CD4-positive, alpha-beta T cell treated with Interleukin-6 for 4 hours (primary cell): ENCODE data around the gene TBP.
A peak's percentile ranks its signal among the peaks of the same experiment; 100 is the strongest.
"Not testable (repeated sequence)": the region's sequence is repeated elsewhere in the genome, so short reads cannot be mapped to it uniquely, and the experiment has no call there.

ENCODE experiments used
- DNase-seq: peaks from one replicate; pipeline ENCODE4 v3.0.0-alpha.2; 2020; ENCODE audit warnings: mixed read lengths

TBP gene

DNA sequence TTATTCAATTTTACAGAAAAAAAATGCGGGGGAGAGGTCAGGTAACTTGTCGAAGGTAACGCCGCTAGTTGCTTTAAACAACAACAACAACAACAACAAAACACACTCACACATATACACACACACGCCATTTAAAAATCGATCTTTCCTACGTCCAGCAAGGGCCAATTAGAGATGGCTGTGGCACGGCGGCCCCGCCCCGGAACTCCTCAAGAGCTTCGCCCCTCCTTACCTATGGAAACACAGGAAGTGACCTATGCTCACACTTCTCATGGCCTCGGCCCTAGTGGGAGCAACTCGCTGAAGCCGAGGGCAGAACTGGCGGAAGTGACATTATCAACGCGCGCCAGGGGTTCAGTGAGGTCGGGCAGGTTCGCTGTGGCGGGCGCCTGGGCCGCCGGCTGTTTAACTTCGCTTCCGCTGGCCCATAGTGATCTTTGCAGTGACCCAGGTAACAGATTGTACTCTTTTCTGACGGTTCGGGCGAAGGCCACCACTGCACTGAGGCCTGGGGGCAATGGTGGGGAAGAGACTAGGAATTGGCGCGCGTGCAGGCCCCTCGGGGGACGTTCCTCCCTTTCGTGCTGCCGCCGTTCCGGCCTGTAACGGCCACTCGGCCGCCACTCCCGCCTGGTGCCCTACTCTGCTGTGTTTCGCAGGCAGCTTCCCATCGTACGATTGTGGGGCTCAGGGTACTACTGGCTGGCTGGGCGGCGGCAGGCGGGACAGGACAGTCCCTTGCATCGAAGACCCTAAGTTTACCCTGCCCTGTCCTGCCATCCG is at the start of gene TBP:
Gene TBP, plus strand, starts transcription at position 357 of the 783 bp plus-strand sequence. CDS start 2,661 bp downstream, outside the sequence.
- peak; percentile 96 for DNase-seq

DNA sequence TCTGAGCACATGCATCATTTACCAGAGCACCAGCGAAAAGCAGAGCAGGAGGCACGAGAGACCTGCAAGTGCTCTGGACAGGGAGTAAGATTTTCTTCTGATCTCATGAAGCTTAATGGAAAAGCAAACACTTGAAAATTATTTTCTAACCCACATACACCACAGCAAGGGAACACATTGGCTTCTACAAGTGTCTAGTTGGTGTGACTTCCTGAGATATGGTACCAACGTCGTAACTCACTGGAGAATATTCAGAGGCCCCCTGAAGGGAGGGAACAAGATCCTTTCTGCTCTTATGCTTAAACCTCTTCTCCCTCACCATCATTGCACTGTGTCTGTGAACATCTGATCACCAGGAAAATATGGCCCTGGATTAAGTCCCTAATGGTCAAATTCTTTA is 49.7 kb upstream of the TBP start:
- no peak for DNase-seq

DNA sequence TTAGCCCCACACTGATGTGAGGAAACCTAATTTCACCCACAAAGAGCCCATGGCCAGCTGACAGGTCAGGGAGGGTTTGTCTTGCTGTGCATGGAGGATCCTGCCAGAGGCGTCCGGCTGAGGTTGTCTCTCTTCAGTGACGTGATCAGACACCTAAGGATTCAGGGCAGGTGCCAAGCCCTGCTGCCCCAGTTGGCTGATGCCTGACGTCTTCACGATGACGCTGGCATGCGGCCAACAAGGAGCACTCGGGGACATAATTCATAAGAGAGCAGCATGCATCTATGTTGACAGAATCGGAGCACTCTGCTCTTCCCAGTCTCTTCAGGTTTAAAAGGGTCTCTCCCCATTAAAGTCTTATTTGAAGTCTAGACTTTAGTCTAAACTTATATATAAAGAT is 48.9 kb upstream of the TBP start:
- no peak for DNase-seq

DNA sequence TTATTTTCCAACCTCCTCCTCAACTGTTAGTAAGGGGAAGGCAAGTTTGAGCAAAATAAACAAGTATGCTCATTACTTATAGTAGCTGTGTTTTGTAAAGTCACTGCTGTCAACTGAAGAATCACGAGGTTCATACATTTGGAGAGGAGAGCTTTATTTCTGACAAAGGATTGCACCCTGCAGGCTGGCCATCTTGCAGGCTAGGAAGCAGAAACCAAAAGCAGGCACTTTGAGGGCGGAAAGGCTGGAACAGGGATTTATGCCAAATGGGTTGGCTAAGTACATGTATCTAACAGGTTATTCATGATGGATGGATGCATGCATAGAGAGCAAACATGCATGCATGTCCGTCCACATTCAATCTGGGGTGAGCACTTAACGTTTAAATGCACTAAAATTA is 47.7 kb upstream of the TBP start:
- no peak for DNase-seq

DNA sequence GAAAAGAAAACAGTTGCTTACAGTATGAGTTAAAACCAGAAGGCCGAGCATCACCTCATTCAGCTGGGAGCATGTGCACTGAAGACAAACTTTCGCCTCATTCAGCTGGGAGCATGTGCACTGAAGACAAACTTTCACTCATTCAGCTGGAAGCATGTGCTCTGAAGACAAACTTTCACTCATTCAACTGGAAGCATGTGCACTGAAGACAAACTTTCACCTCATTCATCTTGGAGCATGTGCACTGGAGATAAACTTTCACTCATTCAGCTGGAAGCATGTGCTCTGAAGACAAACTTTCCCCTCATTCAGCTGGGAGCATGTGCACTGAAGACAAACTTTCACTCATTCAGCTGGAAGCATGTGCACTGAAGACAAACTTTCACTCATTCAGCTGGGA is 46.4 kb upstream of the TBP start:
- DNase-seq = not testable (repeated sequence)

DNA sequence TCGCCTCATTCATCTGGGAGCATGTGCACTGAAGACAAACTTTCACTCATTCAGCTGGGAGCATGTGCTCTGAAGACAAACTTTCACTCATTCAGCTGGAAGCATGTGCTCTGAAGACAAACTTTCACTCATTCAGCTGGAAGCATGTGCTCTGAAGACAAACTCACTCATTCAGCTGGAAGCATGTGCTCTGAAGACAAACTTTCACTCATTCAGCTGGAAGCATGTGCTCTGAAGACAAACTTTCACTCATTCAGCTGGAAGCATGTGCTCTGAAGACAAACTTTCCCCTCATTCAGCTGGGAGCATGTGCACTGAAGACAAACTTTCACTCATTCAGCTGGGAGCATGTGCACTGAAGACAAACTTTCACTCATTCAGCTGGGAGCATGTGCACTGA is 45.9 kb upstream of the TBP start:
- DNase-seq = not testable (repeated sequence)

DNA sequence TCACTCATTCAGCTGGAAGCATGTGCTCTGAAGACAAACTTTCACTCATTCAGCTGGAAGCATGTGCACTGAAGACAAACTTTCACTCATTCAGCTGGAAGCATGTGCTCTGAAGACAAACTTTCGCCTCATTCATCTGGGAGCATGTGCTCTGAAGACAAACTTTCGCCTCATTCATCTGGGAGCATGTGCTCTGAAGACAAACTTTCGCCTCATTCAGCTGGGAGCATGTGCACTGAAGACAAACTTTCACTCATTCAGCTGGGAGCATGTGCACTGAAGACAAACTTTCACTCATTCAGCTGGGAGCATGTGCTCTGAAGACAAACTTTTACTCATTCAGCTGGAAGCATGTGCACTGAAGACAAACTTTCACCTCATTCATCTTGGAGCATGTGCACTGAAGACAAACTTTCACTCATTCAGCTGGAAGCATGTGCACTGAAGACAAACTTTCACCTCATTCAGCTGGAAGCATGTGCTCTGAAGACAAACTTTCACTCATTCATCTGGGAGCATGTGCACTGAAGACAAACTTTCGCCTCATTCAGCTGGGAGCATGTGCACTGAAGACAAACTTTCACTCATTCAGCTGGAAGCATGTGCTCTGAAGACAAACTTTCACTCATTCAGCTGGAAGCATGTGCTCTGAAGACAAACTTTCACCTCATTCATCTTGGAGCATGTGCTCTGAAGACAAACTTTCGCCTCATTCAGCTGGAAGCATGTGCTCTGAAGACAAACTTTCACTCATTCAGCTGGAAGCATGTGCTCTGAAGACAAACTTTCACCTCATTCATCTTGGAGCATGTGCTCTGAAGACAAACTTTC is 45.1 kb upstream of the TBP start:
- DNase-seq = not testable (repeated sequence)

DNA sequence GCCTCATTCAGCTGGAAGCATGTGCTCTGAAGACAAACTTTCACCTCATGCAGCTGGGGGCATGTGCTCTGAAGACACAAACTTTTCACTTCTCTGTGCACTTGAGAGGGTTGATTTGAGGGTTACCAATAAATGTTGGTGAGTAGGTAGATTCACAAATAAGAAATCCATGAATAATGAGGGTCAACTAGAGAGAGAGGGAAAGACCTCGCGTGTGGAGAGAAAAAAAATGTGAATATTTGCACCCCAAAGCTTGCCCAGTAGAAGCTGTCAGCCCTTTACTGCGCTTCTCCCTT is 44.5 kb upstream of the TBP start:
- no peak for DNase-seq

DNA sequence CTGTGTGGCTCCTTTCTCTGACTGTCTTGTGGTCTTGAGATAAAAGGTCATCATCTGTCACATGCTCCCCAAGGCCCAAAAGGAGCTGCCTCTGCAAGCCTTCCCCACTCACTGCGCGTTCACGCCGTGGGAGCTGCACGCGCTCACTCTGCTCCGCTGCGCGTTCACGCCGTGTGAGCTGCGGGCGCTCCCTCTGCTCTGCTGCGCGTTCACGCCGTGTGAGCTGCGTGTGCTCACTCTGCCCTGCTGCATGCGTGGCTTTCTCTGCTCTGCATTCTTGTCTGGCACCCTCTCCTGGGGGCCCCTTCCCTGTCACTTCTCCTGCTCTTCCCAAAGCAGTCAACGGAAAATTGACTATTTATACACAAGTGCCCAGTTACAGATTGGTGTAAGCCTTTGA is 43.5 kb upstream of the TBP start:
- no peak for DNase-seq

DNA sequence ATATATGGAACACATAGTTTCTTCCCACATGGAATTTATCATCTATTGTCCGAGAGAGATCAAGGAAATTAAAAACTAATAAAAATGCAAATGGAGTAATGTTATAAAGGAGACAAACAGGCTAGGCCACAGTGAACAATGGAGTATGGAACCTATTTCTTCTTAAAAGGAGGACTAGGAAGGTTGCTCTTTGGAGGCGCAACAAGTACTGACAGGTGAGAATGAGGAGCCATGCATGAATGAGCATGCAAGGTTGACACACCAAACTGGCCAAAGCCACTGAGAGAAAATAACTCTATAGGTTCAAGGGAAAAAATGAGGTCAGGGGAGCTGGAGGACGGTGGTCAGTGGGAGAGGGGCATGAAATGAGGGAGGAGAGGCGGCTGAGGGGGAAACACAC is 41.9 kb upstream of the TBP start:
- no peak for DNase-seq

DNA sequence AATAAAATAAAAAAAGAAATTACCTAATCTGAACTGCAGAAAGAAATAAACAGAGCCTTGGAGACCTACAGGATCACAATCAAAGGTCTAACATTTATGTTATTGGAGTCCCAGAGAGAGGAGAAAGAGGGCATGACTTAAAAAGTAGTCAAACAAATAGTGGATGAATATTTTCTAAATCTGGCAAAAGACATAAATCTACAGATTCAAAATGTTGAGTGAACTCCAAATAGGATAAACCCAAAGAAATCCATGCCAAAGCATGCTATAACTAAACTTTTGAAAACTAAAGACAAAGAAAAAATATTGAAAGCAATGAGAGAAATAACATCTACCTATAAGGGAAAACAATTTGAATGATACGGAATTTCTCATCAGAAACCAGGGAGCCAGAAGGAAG is 39.3 kb upstream of the TBP start:
- DNase-seq = no peak

DNA sequence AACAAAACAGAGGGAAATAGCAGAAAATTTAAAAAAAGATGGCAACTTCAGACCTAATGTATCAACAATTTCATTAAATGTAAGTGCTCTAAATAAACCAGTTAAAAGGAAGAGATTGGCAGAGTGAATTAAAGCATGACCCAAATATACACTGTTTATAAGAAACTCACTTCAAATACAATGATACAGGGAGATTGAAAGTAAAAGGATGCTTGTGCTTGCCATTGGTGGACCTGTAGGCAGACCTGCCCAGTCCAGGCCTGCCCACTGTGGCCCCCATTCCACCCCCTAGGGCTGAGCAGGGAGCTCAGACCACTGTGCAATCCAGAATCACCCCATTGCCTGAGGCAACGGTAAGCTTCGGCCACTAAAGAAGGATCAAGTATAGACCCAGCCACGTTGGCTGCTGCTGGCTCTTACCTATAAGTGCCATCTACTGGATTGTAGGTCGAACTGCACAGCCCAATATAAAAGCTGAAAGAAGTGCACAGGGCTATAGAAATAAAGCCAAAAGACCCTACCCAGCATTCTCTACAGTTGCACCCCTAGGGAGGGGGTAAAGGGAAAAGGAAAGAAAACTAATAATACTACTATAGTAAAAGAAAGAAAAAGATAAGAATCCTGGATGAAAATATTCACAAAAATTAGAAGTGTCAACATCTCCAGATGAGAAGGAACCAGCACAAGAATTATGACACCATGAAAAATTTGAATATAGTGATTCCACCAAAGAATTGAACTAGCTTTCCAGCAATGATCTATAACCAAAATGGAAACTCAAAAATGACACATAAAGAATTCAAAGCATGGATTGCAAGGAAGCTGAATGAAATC is 37.2 kb upstream of the TBP start:
- DNase-seq = peak; percentile 37

DNA sequence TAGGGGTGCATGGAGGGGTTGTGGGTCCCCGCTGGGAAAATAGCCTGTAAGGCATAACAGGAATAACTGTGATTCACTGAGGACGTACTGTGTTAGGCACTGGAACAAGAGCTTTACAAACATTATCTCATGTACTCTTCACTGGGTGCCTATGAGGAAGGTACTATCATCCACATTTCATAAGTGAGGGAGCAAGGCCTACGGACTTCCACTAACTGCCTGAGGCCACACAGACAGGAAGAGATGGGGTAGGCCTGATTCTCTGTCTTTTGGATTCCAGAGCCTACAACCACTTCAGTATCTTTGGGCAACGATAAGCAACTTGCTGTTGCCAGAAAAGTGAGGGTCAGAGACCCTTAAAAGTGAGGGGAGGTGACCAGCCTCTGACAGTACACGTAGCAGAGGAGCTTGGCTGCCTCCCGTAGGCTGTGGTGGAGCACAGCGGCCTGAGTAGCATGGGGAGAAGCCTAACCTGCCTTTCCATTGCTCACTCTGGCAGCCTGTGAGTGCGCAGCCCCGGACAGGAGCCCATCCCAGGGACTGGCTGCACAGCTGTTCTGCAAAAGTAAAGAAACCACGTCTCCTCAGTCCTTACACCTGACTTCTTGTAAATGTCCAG is 31.5 kb upstream of the TBP start:
- DNase-seq = no peak

DNA sequence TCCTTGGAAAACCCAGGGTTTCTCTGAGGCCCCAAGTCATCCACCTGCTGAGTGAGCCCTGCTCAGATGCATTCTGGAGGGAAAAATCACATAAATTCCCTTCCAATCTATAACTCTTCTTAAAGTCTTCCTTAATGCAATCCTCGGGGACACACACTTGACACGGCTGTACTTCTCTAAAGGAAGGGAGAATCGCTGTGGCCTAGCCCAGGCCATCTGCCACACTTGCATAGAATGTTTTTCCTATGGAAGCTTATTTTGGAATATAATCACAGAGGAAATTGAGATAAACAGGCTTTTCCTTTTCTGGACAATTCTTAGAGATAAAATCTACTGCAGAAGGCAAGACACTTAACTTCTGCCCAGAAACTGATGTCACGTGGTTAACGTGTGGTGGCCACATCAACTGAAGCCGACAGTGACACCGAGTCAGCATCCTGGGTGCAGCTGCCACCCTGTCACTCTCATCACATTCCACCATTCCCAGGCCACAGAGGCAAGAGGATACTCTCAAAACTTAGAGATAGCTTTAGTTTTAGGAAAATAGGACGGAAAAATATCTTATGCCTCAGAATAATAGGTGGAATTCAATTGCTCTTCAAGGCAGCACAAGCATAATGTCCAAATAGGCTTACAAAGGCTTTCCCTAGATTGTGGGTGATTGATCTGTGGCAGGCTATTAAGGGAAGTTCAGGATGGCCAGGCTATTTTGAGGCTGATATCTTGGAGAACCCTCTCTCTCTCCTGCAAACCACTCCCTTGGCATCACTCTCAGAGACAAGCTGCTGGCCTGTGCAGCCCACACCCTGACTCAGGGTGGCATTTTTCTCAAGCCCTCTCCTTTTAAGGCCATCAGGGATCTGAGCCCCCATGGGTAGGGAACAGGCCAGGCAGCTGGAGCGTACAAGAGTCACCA is 30.7 kb upstream of the TBP start:
- DNase-seq = no peak

DNA sequence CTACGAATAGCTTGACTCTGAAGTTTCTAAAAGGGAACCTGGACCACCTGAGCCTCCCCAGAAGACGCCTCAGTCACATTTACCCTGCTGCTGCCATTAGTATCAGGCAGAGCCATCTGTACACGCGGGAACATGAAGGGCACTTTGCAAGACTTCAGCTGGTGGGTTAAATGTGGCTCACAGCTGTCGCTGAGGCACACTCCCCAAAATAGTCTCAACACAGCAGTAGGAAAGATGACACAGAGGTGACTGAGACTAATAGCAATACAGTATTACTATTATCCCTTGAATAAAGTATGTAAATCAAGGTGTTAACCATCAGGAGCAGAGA is 30.0 kb upstream of the TBP start:
- DNase-seq = no peak

DNA sequence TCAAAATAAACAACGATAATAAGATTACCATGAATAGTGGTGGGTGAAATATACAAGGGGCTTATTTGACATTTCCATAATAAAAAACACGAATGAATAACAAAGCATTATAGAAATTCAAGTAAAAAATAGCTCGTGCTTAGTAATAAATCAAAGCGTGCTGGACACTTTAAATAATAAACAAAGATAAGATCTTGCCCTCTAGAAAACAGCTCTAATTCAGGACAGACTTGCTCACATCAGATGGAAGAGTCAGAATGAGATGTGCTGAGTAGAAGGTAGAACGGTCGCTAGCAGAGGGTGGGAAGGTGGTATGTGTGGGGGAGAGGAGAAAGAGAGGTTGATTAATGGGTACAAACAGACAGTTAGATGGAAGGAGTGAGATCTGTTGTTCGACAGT is 28.4 kb upstream of the TBP start:
- no peak for DNase-seq

DNA sequence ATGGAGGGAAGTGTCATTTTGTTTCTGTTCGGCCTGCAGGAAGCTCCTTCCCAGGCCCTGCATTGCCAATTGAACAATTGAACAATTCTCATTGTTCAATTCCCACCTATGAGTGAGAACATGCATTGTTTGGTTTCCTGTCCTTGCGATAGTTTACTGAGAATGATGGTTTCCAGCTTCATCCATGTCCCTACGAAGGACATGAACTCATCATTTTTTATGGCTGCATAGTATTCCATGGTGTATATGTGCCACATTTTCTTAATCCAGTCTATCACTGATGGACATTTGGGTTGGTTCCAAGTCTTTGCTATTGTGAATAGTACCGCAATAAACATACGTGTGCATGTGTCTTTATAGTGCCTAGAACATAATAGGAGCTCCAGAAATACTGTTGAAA is 26.2 kb upstream of the TBP start:
- not testable (repeated sequence) for DNase-seq

DNA sequence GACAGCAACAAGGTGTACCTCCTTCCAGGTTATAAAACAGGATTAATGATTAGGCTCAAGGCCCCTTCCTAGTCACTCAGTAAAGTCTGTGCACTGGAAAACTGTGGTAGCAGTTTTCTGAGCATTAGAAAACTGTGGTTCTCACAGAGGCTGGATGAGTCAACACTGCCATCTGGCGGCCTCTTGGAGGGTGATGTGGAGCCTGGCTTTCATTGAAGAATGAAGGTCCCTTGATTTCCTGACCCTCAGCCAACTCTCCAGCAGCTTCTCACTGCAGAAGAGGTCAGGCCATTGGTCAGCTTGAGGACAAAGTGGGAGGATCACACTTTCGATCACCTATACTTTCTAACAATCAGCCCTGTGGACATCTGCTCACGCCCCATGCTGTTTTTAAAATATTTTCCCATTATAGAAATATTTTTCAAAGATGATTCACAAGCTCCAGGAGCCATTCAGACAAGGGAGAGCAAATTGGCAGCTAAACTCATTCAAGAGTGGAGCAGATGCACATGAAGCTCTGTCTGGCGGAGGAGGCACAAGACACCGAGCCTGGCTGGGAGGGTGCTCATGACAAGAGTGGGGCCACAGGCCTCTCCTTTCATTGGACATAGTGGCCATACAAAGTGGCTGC is 24.2 kb upstream of the TBP start:
- peak; percentile 68 for DNase-seq

DNA sequence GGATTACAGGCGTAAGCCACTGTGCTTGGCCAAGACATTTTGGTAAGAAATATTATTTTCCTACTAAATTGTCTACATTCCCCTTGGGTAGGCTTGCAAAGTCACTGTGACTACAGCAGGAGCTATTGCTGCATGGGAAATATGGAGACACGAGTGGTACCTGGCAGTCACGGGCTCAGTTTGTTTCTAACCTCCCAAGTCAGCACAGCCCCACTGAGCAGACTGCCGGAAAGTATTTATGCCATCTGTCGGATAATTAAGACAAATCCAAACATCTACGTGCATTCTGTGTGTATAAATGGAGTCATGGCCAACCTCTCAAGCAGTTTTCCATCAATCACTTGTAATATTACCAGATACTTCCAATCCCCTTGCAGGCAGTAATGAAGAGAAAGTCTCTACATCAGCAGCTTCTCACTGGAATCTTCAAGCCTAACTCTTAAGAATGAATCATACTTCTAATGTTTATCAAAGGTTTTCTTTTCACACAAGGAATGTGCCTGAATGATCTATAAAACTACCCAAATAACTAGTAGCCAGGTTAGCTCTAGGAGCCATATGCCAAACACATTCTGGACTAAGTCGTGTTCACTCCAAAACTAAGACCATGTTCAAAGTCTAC is 21.2 kb upstream of the TBP start:
- no peak for DNase-seq

DNA sequence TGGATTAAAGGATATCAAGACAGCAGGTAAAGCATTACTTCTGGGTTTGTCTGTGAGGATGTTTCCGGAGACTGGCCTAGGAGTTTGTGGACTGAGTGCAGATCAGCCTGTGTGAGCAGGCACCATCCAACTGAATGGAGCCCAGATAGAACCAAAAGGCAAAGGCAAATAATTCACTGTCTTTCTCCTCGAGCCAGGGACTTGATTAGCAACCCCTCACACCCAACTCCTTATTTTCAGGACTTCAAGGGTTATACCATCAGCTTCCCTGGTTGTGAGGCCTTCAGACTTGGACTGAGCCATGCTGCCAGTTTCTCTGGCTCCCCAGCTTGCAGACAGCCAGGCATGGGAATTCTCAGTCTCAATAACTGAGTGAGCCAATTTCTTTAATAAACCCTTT is 20.4 kb upstream of the TBP start:
- DNase-seq = no peak

DNA sequence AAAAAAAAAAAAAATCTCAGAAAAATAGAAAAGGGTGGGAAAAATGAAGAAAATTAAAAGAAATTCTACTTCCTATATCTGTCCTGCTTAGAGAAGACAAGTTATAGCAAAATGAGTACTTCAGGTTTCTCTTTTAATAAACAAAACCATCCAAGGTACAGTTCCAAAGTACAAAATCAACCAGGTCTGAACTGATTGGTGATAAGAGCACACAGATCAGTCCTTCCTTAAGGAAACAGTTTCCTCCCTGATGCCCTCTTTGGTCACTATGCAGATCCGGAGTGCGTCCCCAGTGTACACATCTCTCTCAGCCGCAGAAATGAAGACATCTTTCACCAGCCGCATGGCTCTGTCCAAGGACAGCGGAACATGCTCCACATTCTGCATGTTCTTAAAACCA is 19.2 kb upstream of the TBP start:
- DNase-seq = no peak
